Cardiac muscle cell (in vitro differentiated cells and primary cell): ENCODE results near the gene TMEM272. TPM values are rescaled to one million over a fixed set of nuclear protein-coding genes. Genes with fewer than 3 reads are reported as not detected.

Source experiments
- DNase-seq, 2 donors: peaks; one replicate each; pipeline versions ENCODE4 v3.0.0 to v3.0.0-alpha.2; 2010 to 2017; ENCODE audit warnings: low read depth in 1 of 2, low spot score in 1 of 2
- H3K27ac ChIP-seq: fragments of 200-600 bp; sonication (generic); 2 replicates; pipeline ENCODE4 v1.5.1; 2016
- H3K27me3 ChIP-seq: fragments of 200-600 bp; sonication (generic); 2 replicates; pipeline ENCODE4 v1.6.0; 2016; ENCODE audit warnings: control low read depth
- H3K36me3 ChIP-seq: fragments of 200-600 bp; sonication (generic); 2 replicates; pipeline ENCODE4 v1.5.1; 2016; ENCODE audit warnings: control low read depth
- H3K4me1 ChIP-seq: fragments of 200-600 bp; sonication (generic); 2 replicates; pipeline ENCODE4 v1.8.1; 2017; ENCODE audit warnings: low read depth, mild to moderate bottlenecking, mixed run types
- H3K4me3 ChIP-seq: fragments of 200-600 bp; sonication (generic); 2 replicates; pipeline ENCODE4 v1.5.1; 2016; ENCODE audit warnings: mild to moderate bottlenecking
- H3K9me3 ChIP-seq: fragments of 200-600 bp; sonication (generic); 2 replicates; pipeline ENCODE4 v1.5.1; 2017; ENCODE audit warnings: low read depth, mild to moderate bottlenecking, control low read depth
- polyA plus RNA-seq: library from polyadenylated mRNA; unstranded; fragments of >200 nt; fragmentation: Nextera tagmentation; extraction: Ambion mirVana; gene quantifications from 2 replicates; pipeline ENCODE4 v1.2.1, GENCODE V29; 2016
- total RNA-seq: library from RNA; depleted of rRNA; stranded (reverse); fragments of >200 nt; gene quantifications from 2 replicates; pipeline ENCODE4 v1.2.3, GENCODE V29; 2016
- TF ChIP-seq, protein P1 (sequence below): IDR thresholded peaks from 2 replicates; pipeline ENCODE4 v1.5.1; 2012; ENCODE audit warnings: low read depth, mild to moderate bottlenecking, low read length

TMEM272 gene
- total and polyA plus RNA-seq, 2 experiments from 2014 or later = 0.12 TPM; not detected in 1

DNA sequence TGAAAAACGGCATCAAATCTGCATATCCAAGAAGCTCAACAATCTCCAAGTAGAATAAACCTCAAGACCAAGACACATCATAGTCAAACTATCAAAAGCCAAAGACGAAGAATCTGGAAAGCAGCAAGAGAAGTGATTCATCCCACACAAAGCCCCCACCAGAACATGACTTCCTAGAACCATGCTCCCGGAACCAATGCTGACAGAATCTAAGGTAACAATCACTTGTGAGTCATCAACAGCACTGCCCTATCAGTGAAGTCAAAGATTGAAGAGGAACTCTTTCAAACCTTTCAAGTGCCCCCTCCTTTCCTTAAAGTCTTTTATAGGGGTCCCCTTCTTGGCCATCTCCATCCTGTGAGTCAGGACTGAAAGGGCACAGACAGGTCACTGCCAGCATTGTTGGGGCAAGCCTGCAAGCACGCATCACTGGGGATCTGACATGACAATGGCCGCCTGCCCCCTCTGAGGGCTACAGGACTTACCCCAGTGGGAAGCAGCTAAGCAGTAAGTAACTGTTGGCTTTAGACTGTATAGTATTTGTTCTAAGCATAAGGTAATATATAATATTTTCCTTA lies 16.8 kb upstream of the TMEM272 start, which contains the start of gene CCDC70:
Gene CCDC70, plus strand, starts transcription at position 247 of the 578 bp plus-strand sequence. CDS start 3,443 bp downstream, outside the sequence.
- peak in 1 of 2 donors; percentile 18 for DNase-seq
- no peaks in the 10 kb centered on the region for H3K9me3 ChIP-seq
- TF ChIP-seq, protein P1, sequence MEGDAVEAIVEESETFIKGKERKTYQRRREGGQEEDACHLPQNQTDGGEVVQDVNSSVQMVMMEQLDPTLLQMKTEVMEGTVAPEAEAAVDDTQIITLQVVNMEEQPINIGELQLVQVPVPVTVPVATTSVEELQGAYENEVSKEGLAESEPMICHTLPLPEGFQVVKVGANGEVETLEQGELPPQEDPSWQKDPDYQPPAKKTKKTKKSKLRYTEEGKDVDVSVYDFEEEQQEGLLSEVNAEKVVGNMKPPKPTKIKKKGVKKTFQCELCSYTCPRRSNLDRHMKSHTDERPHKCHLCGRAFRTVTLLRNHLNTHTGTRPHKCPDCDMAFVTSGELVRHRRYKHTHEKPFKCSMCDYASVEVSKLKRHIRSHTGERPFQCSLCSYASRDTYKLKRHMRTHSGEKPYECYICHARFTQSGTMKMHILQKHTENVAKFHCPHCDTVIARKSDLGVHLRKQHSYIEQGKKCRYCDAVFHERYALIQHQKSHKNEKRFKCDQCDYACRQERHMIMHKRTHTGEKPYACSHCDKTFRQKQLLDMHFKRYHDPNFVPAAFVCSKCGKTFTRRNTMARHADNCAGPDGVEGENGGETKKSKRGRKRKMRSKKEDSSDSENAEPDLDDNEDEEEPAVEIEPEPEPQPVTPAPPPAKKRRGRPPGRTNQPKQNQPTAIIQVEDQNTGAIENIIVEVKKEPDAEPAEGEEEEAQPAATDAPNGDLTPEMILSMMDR = no peak
- no peak within 1 kb of the TSS for H3K4me3 ChIP-seq
- H3K27me3 ChIP-seq = no peaks in the 10 kb centered on the region
- H3K27ac ChIP-seq = no peak within 1 kb of the TSS
- no peaks in the 10 kb centered on the region for H3K36me3 ChIP-seq
- H3K4me1 ChIP-seq = no peaks in the 10 kb centered on the region

DNA sequence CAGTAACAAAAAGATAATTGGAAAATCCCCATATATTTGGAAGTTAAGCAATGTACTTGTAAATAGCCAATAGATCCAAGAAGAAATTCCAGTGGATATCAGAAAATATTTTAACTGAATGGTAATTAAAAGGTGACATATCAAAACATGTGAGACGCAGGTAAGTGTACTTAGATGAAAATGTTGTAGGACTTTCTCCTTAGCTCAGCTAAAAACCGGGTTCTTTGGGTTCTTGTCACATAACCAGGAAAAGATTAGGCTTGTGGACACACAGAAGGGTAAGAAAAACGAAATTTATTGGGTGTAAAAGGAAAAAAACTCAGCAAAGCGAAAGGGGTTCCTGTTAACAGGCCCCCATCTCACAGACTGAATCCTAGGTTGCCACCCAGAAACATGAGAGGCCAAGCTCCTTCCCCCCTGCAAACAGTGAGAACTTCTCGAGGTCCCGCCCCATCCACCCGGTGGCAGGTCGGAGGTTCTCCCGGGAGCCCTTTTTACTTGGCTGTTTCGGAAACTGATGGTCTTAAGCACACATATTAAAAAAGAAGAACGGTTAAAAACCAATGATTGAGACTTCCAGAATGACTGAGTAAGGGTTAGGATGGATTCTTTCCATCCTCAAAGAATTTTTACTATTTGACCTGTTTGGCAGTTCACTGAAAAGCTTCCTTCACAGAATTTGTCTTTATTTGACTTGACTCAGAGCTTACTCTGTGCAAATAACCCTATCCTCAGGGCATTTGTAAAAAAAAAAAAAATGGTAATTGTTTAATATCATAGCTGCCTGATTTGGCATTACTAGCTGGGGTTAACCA lies 13.7 kb upstream of the TMEM272 start:
- TF ChIP-seq, protein P1 = no peak
- DNase-seq = no peak
- H3K4me1 ChIP-seq = no peaks in the 10 kb centered on the region
- H3K27me3 ChIP-seq = peaks cover under 1% of the 10 kb centered on the region
- no peaks in the 10 kb centered on the region for H3K36me3 ChIP-seq
- no peak overlapping the region for H3K27ac ChIP-seq
- no peaks in the 10 kb centered on the region for H3K9me3 ChIP-seq
- no peak overlapping the region for H3K4me3 ChIP-seq

DNA sequence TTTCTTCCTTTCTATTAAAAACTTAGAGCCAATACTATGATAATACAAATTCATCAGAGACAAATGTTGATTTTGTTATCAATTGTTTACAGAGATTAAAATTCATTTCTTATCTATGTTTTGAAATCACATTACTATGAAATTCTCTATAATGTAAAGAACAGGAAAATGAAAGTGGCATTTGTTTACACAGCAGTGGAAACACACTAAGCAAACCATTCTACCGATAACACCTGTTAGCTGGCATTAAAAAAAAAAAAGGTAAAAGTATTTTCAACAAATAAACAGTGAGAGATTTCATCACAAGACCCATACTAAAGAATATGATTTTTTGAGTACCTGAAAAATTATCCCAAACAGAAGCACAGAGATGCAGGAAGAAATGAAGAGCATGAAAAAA lies 12.0 kb upstream of the TMEM272 start:
- H3K4me3 ChIP-seq = no peak overlapping the region
- H3K9me3 ChIP-seq = no peaks in the 10 kb centered on the region
- peaks cover 5% of the 10 kb centered on the region for H3K27me3 ChIP-seq
- no peak overlapping the region for H3K27ac ChIP-seq
- H3K36me3 ChIP-seq = no peaks in the 10 kb centered on the region
- H3K4me1 ChIP-seq = no peaks in the 10 kb centered on the region
- DNase-seq = no peak
- TF ChIP-seq, protein P1 = no peak

- TF ChIP-seq, protein P1 = no peak
Observed at GRCh38 chr13:51856027-51856736, 11.2 kb upstream of the TMEM272 start.

GRCh38 chr13:51849145-51850101 lies 4.4 kb upstream of the TMEM272 start:
- TF ChIP-seq, protein P1 = peak; percentile 76
- no peak overlapping the region for H3K27ac ChIP-seq
- H3K27me3 ChIP-seq = peaks cover 5% of the 10 kb centered on the region
- H3K9me3 ChIP-seq = no peaks in the 10 kb centered on the region
- H3K36me3 ChIP-seq = no peaks in the 10 kb centered on the region
- no peak overlapping the region for H3K4me3 ChIP-seq
- no peaks in the 10 kb centered on the region for H3K4me1 ChIP-seq
- peak; percentile 25 to 58 for DNase-seq

More at GRCh38 chr13:51856027-51856736, 11.2 kb upstream of the TMEM272 start:
- Histone ChIP-seq H3K27me3 (peaks cover 5% of the 10 kb centered on the region), H3K27ac (no peak overlapping the region), H3K36me3 (no peaks in the 10 kb centered on the region), H3K4me1 (no peaks in the 10 kb centered on the region), H3K9me3 (no peaks in the 10 kb centered on the region), H3K4me3 (no peak overlapping the region)
- no peak for DNase-seq
